OCI-LY1 (cell line): ENCODE data around the gene CEP44.

Experiments
- CTCF ChIP-seq: fragments of 200-600 bp; sonication (generic), shearing (Covaris generic); IDR thresholded peaks from 2 replicates; pipeline ENCODE4 v1.5.1; 2017; ENCODE audit warnings: mild to moderate bottlenecking, antibody characterized with exemption, low read length, moderate library complexity, mixed read lengths
- EZH2 ChIP-seq: fragments of 200-600 bp; sonication (generic), shearing (Covaris generic); IDR thresholded peaks from 2 replicates; pipeline ENCODE4 v1.8.0; 2017; ENCODE audit warnings: borderline replicate concordance, mixed run types, mild to moderate bottlenecking, antibody characterized with exemption, low read length, moderate library complexity, mixed read lengths

DNA sequence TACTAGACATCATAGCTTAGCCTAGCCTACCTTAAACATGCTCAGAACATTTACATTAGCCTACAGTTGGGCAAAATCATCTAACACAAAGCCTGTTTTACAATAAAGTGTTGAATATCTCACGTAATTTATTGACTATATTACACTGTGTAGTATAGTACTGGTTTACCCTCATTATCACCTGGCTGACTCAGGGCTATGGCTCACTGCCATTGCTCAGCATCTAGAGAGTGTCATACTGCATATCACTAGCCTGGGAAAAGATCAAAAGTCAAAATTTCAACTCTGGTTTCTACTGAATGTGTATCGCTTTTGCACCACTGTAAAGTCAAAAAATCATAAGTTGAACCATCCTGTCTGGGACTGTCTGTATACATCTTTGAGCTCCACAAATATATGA, 78.6 kb downstream of the CEP44 start:
- no peak for TF ChIP-seq CTCF
- no peak for TF ChIP-seq EZH2
